HG03175 (cell line): ENCODE results near the gene RCAN1.
"Not testable (repeated sequence)": the region's sequence is repeated elsewhere in the genome, so short reads cannot be mapped to it uniquely, and the experiment has no call there.

ENCODE experiments used
- ATAC-seq: cut with Tn5 transposase; IDR thresholded peaks from one replicate; pipeline ENCODE4 v1.9.1; 2021; ENCODE audit warnings: mild to moderate bottlenecking, moderate library complexity; ENCODE audit not compliant: unreplicated experiment

RCAN1 gene

GRCh38 chr21:34570313-34570712 lies 44.6 kb downstream of the RCAN1 start:
- ATAC-seq: no peak

- ATAC-seq: no peak
These were observed 45.4 kb downstream of the RCAN1 start for GRCh38 chr21:34569381-34569979.

- not testable (repeated sequence) for ATAC-seq
These were observed 46.1 kb downstream of the RCAN1 start for GRCh38 chr21:34568801-34569200.

GRCh38 chr21:34567604-34568155 lies 47.2 kb downstream of the RCAN1 start:
- ATAC-seq: no peak

- no peak for ATAC-seq
These were observed 49.7 kb downstream of the RCAN1 start for GRCh38 chr21:34565238-34565637.

GRCh38 chr21:34563370-34563769 lies 51.5 kb downstream of the RCAN1 start:
- ATAC-seq: not testable (repeated sequence)

- ATAC-seq: no peak
These were observed 53.1 kb downstream of the RCAN1 start for GRCh38 chr21:34561806-34562205.

GRCh38 chr21:34560609-34561008 lies 54.3 kb downstream of the RCAN1 start:
- ATAC-seq: no peak

- no peak for ATAC-seq
These were observed 54.9 kb downstream of the RCAN1 start for GRCh38 chr21:34560021-34560420.

- ATAC-seq: no peak
These were observed 55.8 kb downstream of the RCAN1 start for GRCh38 chr21:34559089-34559631.

GRCh38 chr21:34558166-34558565 lies 56.7 kb downstream of the RCAN1 start:
- ATAC-seq: no peak

- ATAC-seq: no peak
These were observed 57.7 kb downstream of the RCAN1 start for GRCh38 chr21:34557261-34557660.

GRCh38 chr21:34554670-34555069 lies 60.2 kb downstream of the RCAN1 start:
- ATAC-seq: not testable (repeated sequence)

GRCh38 chr21:34554227-34554626 lies 60.7 kb downstream of the RCAN1 start:
- ATAC-seq: no peak

GRCh38 chr21:34553151-34553952 lies 61.6 kb downstream of the RCAN1 start:
- ATAC-seq: no peak

GRCh38 chr21:34552360-34553098 lies 62.4 kb downstream of the RCAN1 start:
- ATAC-seq: no peak

- no peak for ATAC-seq
These were observed 64.6 kb downstream of the RCAN1 start for GRCh38 chr21:34550182-34550799.

- ATAC-seq: no peak
These were observed 66.0 kb downstream of the RCAN1 start for GRCh38 chr21:34548781-34549376.

- no peak for ATAC-seq
These were observed 68.4 kb downstream of the RCAN1 start for GRCh38 chr21:34546542-34546941.
